PC-3 (cell line): ENCODE measurements around the gene DBH.

Experiments used
- EZH2 ChIP-seq: fragments of 300-600 bp; sonication (generic); IDR thresholded peaks from one replicate; pipeline ENCODE4 v1.6.1; 2017; ENCODE audit warnings: antibody characterized with exemption, mild to moderate bottlenecking, low read length; ENCODE audit not compliant: unreplicated experiment
- TF ChIP-seq, protein P1 (sequence below): fragments of 300-600 bp; sonication (generic); conservative IDR thresholded peaks from 2 replicates; pipeline ENCODE4 v1.5.1; 2017; ENCODE audit warnings: antibody characterized with exemption, low read depth, mild to moderate bottlenecking, low read length

DNA sequence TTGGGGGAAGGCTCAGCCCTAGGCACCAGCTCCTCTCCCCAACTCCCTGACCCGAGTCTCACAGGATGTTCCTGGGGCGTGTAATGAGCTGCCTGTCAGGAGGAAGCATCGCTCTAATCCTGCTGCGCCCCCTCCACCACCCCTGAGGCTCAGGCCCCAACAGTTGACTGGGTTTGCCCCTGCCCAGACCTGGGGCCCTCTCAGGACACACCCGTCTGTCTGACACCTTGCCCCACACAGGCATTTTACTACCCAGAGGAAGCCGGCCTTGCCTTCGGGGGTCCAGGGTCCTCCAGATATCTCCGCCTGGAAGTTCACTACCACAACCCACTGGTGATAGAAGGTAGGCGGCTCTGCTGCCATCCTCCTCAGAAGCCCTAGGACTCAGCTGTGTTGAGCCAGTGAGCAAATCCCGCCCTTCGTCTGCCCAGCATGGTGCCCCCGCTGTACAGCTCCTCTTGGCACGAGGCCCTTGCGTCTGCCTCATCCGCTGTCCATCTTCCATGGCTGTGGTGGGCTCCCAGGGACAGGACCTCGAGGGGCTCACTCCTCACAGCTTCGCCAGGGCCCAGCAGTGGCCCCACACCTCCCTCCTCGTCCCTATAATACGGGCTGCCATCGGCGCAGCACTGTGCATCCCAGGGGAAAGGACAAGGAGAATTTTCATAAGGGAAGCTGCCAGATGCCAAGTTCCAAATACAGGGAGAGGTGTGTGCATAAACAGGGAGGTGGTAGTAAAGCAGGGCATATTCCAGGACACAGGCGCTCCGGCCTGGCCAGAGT is 8.0 kb downstream of the DBH start:
- TF ChIP-seq EZH2, result no peak
- TF ChIP-seq, protein P1, sequence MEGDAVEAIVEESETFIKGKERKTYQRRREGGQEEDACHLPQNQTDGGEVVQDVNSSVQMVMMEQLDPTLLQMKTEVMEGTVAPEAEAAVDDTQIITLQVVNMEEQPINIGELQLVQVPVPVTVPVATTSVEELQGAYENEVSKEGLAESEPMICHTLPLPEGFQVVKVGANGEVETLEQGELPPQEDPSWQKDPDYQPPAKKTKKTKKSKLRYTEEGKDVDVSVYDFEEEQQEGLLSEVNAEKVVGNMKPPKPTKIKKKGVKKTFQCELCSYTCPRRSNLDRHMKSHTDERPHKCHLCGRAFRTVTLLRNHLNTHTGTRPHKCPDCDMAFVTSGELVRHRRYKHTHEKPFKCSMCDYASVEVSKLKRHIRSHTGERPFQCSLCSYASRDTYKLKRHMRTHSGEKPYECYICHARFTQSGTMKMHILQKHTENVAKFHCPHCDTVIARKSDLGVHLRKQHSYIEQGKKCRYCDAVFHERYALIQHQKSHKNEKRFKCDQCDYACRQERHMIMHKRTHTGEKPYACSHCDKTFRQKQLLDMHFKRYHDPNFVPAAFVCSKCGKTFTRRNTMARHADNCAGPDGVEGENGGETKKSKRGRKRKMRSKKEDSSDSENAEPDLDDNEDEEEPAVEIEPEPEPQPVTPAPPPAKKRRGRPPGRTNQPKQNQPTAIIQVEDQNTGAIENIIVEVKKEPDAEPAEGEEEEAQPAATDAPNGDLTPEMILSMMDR, result no peak
